Measurements from ENCODE around the gene KCNJ5.

KCNJ5 gene

DNA sequence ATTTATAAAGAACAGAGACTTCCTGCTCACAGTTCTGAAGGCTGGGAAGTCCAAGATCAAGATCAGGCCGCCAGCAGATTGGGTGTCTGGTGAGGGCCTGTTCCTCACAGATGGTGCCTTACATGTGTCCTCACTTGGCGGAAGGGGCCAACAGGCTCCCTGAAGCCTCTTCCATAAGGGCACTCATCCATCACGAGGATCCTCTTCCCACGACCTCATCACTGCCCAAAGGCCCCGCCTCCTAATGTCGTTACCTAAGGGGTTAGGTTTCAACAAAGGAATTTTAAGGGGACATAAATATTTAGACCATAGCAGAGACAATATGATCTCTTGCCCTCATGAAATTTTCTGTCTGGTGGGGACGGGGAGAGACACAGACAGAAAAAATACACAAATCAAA is 32.9 kb downstream of the KCNJ5 start:
- TF ChIP-seq, protein P1, sequence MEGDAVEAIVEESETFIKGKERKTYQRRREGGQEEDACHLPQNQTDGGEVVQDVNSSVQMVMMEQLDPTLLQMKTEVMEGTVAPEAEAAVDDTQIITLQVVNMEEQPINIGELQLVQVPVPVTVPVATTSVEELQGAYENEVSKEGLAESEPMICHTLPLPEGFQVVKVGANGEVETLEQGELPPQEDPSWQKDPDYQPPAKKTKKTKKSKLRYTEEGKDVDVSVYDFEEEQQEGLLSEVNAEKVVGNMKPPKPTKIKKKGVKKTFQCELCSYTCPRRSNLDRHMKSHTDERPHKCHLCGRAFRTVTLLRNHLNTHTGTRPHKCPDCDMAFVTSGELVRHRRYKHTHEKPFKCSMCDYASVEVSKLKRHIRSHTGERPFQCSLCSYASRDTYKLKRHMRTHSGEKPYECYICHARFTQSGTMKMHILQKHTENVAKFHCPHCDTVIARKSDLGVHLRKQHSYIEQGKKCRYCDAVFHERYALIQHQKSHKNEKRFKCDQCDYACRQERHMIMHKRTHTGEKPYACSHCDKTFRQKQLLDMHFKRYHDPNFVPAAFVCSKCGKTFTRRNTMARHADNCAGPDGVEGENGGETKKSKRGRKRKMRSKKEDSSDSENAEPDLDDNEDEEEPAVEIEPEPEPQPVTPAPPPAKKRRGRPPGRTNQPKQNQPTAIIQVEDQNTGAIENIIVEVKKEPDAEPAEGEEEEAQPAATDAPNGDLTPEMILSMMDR (IDR thresholded peaks at IDR 0.05): no peak
- Histone ChIP-seq H3K9me3 (no peaks in the 10 kb centered on the region), H3K27me3 (no peaks in the 10 kb centered on the region), H3K4me1 (ENCODE audit: control insufficient read depth in 1 of 2, insufficient read depth in 1 of 2, low read depth in 1 of 2, low read length in 1 of 2) (no peaks in the 10 kb centered on the region), H3K4me3 (ENCODE audit: low read depth in 1 of 2, low read length in 1 of 2) (no peak overlapping the region), H3K27ac (no peak overlapping the region), H3K36me3 (no peaks in the 10 kb centered on the region)

DNA sequence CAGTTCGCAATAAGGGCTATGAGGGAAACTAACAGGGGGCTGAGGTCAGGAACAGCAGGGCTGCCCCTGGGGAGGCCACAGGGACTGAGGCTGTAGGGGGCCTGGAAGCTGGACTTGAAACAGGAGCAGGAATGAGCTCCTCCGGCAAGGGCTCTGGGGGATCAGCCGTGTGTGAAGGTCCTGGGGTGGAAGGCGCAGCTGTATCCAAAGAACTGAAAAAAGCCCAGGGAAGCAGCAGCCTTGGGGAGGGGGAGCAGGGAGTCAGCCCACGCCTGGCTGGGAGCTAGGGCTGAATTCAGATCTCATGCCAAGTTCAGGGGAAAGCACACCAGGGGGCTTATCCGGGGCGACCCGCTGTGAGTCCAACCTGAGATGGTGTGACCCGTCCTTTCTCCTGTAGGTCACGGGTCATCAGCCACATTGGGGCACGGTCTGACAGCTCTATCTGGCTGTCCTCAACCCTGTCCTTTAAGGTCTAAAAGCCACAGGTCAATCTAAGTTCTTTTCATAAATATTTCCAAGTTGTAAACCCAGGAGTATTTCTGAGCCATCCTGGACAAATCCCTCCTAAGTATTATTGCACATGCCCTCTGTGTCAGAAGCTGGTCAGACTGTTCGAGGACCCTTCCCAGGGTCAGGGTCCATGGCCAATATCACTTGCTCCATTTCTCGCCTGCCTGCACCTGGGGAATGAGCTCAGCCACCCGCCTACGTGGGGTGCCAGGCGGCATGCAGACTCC is 33.5 kb downstream of the KCNJ5 start:
- Histone ChIP-seq H3K4me3 (ENCODE audit: low read depth in 1 of 2, low read length in 1 of 2) (no peak overlapping the region), H3K36me3 (no peaks in the 10 kb centered on the region), H3K4me1 (ENCODE audit: control insufficient read depth in 1 of 2, insufficient read depth in 1 of 2, low read depth in 1 of 2, low read length in 1 of 2) (no peaks in the 10 kb centered on the region), H3K27me3 (no peaks in the 10 kb centered on the region), H3K9me3 (no peaks in the 10 kb centered on the region), H3K27ac (no peak overlapping the region)
- TF ChIP-seq, protein P1 (IDR thresholded peaks at IDR 0.05): no peak

DNA sequence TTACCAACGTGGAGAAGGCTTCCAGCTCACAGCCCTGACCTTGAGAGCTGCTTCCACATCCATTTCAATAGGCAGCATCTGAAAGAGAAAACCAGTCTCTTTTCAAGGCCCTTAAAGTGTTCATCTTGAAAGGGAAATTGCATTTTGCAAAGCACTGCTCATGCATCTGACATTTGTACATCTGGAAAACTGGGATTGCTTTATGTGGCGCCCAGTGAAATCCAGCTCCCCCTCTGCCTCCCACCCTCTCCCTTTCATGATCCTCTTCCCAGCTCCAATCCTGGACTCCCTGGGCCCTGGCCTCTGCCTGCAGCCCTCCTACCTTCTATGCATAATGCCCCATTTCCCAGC is 34.1 kb downstream of the KCNJ5 start:
- no peaks in the 10 kb centered on the region for H3K4me1 ChIP-seq (ENCODE audit: control insufficient read depth in 1 of 2, insufficient read depth in 1 of 2, low read depth in 1 of 2, low read length in 1 of 2)
- H3K36me3 ChIP-seq: no peaks in the 10 kb centered on the region
- H3K4me3 ChIP-seq (ENCODE audit: low read depth in 1 of 2, low read length in 1 of 2): no peak overlapping the region
- no peak overlapping the region for H3K27ac ChIP-seq
- H3K27me3 ChIP-seq: no peaks in the 10 kb centered on the region
- TF ChIP-seq, protein P1 (IDR thresholded peaks at IDR 0.05): no peak
- H3K9me3 ChIP-seq: no peaks in the 10 kb centered on the region

DNA sequence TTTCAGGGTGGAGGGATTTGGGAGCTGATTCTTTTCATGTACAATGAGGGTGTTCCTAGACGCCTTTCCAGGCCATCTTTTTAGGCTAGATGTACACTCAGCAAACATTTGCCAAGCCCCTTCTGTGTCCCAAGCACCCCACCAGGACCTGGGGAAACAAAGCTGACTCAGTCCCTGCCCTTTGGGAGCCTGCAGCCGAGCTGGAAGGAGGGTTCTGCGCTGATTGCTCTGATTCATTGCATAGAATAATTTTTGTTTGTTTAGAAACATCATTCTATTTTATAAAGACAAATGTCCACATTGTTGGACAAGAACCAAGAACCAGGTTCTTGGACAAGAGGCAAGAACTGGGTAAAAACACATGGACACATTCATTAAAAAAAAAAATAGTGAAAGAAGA is 34.8 kb downstream of the KCNJ5 start:
- no peaks in the 10 kb centered on the region for H3K4me1 ChIP-seq (ENCODE audit: control insufficient read depth in 1 of 2, insufficient read depth in 1 of 2, low read depth in 1 of 2, low read length in 1 of 2)
- TF ChIP-seq, protein P1 (IDR thresholded peaks at IDR 0.05): no peak
- no peaks in the 10 kb centered on the region for H3K27me3 ChIP-seq
- H3K4me3 ChIP-seq (ENCODE audit: low read depth in 1 of 2, low read length in 1 of 2): no peak overlapping the region
- H3K27ac ChIP-seq: no peak overlapping the region
- H3K9me3 ChIP-seq: no peaks in the 10 kb centered on the region
- no peaks in the 10 kb centered on the region for H3K36me3 ChIP-seq

DNA sequence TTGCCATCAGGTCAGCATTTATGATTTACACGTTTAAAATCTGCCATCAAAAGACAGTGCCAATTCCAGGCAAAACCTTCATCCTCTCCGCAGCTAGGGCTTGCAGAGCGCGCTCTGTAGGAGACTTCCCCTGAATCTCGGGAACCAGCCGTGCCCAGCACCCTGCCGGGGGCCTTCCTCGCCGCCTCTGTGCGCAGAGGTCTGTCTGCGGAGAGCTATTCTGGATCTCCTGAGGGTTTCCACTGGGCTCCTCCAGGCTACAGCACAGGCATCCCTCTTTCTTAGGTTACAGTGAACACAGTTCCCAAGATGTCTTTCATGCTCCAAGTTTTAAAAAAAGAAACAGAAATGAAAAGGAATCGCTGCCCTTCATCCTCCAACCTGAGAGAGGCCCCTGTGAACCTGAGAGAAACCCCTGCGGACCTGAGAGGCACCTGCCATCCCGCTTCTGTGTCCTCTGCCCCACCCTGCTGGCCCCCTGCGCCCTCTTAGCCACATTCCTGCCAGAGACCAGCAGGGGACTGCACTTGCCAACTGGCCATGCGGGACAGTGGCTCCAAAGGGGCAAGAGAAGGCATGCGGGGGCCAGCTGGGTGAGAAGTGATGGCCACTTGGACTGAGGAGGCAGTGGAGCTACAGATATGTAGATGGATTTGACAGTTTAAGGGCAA is 35.4 kb downstream of the KCNJ5 start:
- TF ChIP-seq, protein P1 (IDR thresholded peaks at IDR 0.05): no peak

More for the DNA sequence above, 35.4 kb downstream of the KCNJ5 start:
- H3K27me3 ChIP-seq: no peaks in the 10 kb centered on the region
- H3K9me3 ChIP-seq: no peaks in the 10 kb centered on the region
- H3K27ac ChIP-seq: no peak overlapping the region
- no peaks in the 10 kb centered on the region for H3K4me1 ChIP-seq (ENCODE audit: control insufficient read depth in 1 of 2, insufficient read depth in 1 of 2, low read depth in 1 of 2, low read length in 1 of 2)
- H3K4me3 ChIP-seq (ENCODE audit: low read depth in 1 of 2, low read length in 1 of 2): no peak overlapping the region
- H3K36me3 ChIP-seq: no peaks in the 10 kb centered on the region
